Lower lobe of right lung (tissue), 2 donors: Measurements from ENCODE around the gene EPHA1. TPM values are rescaled to one million over a fixed set of nuclear protein-coding genes. Genes with fewer than 3 reads are reported as not detected.
A peak's percentile ranks its signal among the peaks of the same experiment; 100 is the strongest.

ENCODE experiments used
- ATAC-seq, 2 donors: fragments of 200-7000 bp; cut with Tn5 transposase; one replicate each; pipeline ENCODE4 v1.9.1; 2020 to 2022; ENCODE audit warnings: mild to moderate bottlenecking in 2 of 2, moderate library complexity in 2 of 2
- DNase-seq: peaks from one replicate; pipeline ENCODE4 v3.0.0-alpha.2; 2020
- H3K27ac ChIP-seq: fragments of 200-600 bp; one replicate; pipeline ENCODE4 v1.8.0; 2022
- H3K27me3 ChIP-seq: fragments of 200-600 bp; one replicate; pipeline ENCODE4 v1.8.0; 2022; ENCODE audit warnings: low read depth
- H3K36me3 ChIP-seq: fragments of 200-600 bp; one replicate; pipeline ENCODE4 v1.8.0; 2022; ENCODE audit warnings: mild to moderate bottlenecking
- H3K4me1 ChIP-seq: fragments of 200-600 bp; one replicate; pipeline ENCODE4 v1.8.0; 2022
- H3K4me3 ChIP-seq: fragments of 200-600 bp; one replicate; pipeline ENCODE4 v1.8.0; 2022; ENCODE audit warnings: mild to moderate bottlenecking
- H3K9me3 ChIP-seq: fragments of 200-600 bp; one replicate; pipeline ENCODE4 v1.8.0; 2022
- CTCF ChIP-seq: fragments of 200-600 bp; IDR thresholded peaks from one replicate; pipeline ENCODE4 v1.8.0; 2022; ENCODE audit warnings: antibody characterized with exemption, mild to moderate bottlenecking
- intact Hi-C: fragments of 100-400 bp; cut with DNase I; formaldehyde crosslinking; loops from one replicate; pipeline ENCODE4 v1.11.0; 2022
- total RNA-seq: library from RNA; stranded (reverse); fragmentation: NEBNext Ultra II Directional; extraction: Animal tissue kit (Norgen Biotek cat#: 25700); gene quantifications from one replicate; pipeline ENCODE4 v1.2.1, GENCODE V29; 2021
- donor health status: DM: no; HTN: yes; CAD: no; lungs with severe emphysema.

EPHA1 gene
- total RNA-seq, 1 donor from 2014 or later: 9.0 TPM

- DNase-seq (no peak), ATAC-seq (no peak)
- no peak overlapping the region for H3K27ac ChIP-seq
- TF ChIP-seq CTCF: no peak
- peak overlapping the region; percentile 60 for H3K4me3 ChIP-seq
- peaks cover 42% of the 10 kb centered on the region for H3K27me3 ChIP-seq
- H3K9me3 ChIP-seq: no peaks in the 10 kb centered on the region
- H3K4me1 ChIP-seq: peaks cover 14% of the 10 kb centered on the region
- no peaks in the 10 kb centered on the region for H3K36me3 ChIP-seq
- intact Hi-C loops: no loop called here
Observed at GRCh38 chr7:143363016-143363937, 45.4 kb downstream of the EPHA1 start.

- intact Hi-C loops: no loop called here
- ATAC-seq (peak; percentile 49 to 54), DNase-seq (peak; percentile 55)
- Histone ChIP-seq H3K4me1 (peaks cover 14% of the 10 kb centered on the region), H3K9me3 (no peaks in the 10 kb centered on the region), H3K27me3 (peaks cover 42% of the 10 kb centered on the region), H3K27ac (no peak within 1 kb of the TSS), H3K4me3 (peak within 1 kb of the TSS; percentile 60), H3K36me3 (no peaks in the 10 kb centered on the region)
- no peak for TF ChIP-seq CTCF
Observed at GRCh38 chr7:143362131-143363015, 46.3 kb downstream of the EPHA1 start, which contains the start of gene FAM131B. Gene FAM131B, minus strand, starts transcription at chr7:143362713. Its CDS starts 110 bp downstream, at chr7:143362603.

GRCh38 chr7:143361552-143362130 is 47.0 kb downstream of the EPHA1 start:
- intact Hi-C loops: no loop called here
- no peak for TF ChIP-seq CTCF
- DNase-seq (no peak), ATAC-seq (peak in 1 of 2 donors; percentile 5)
- Histone ChIP-seq H3K4me3 (peak overlapping the region; percentile 60), H3K4me1 (peaks cover 14% of the 10 kb centered on the region), H3K36me3 (no peaks in the 10 kb centered on the region), H3K9me3 (no peaks in the 10 kb centered on the region), H3K27ac (no peak overlapping the region), H3K27me3 (peaks cover 42% of the 10 kb centered on the region)

GRCh38 chr7:143360788-143361551 is 47.7 kb downstream of the EPHA1 start:
- intact Hi-C loops: no loop called here
- peaks cover 42% of the 10 kb centered on the region for H3K27me3 ChIP-seq
- TF ChIP-seq CTCF: no peak
- peaks cover 14% of the 10 kb centered on the region for H3K4me1 ChIP-seq
- no peaks in the 10 kb centered on the region for H3K9me3 ChIP-seq
- DNase-seq (no peak), ATAC-seq (peak in 1 of 2 donors; percentile 22)
- no peak overlapping the region for H3K4me3 ChIP-seq
- H3K27ac ChIP-seq: no peak overlapping the region
- no peaks in the 10 kb centered on the region for H3K36me3 ChIP-seq
